Activated T-cell treated with anti-CD3 and anti-CD28 coated beads, Interleukin-2, amount 50 U/mL, for 24 hours (primary cell): ENCODE results near the gene CUZD1.

Experiments used
- DNase-seq: peaks from one replicate; pipeline ENCODE4 v3.0.0-alpha.2; 2020
- H3K27ac Mint-ChIP-seq: 2 replicates; pipeline ENCODE4 v1.8.0; 2020; ENCODE audit warnings: mild to moderate bottlenecking, mixed read lengths
- H3K27me3 Mint-ChIP-seq: 2 replicates; pipeline ENCODE4 v1.8.0; 2020; ENCODE audit warnings: mixed read lengths
- H3K36me3 Mint-ChIP-seq: 2 replicates; pipeline ENCODE4 v1.8.0; 2020; ENCODE audit warnings: low read depth, mixed read lengths
- H3K4me1 Mint-ChIP-seq: 2 replicates; pipeline ENCODE4 v1.8.0; 2020; ENCODE audit warnings: low read depth, mixed read lengths
- H3K4me3 Mint-ChIP-seq: 2 replicates; pipeline ENCODE4 v1.8.0; 2020; ENCODE audit warnings: mild to moderate bottlenecking, moderate library complexity, mixed read lengths
- H3K9me3 Mint-ChIP-seq: 2 replicates; pipeline ENCODE4 v1.8.0; 2020; ENCODE audit warnings: mixed read lengths

CUZD1 gene

DNA sequence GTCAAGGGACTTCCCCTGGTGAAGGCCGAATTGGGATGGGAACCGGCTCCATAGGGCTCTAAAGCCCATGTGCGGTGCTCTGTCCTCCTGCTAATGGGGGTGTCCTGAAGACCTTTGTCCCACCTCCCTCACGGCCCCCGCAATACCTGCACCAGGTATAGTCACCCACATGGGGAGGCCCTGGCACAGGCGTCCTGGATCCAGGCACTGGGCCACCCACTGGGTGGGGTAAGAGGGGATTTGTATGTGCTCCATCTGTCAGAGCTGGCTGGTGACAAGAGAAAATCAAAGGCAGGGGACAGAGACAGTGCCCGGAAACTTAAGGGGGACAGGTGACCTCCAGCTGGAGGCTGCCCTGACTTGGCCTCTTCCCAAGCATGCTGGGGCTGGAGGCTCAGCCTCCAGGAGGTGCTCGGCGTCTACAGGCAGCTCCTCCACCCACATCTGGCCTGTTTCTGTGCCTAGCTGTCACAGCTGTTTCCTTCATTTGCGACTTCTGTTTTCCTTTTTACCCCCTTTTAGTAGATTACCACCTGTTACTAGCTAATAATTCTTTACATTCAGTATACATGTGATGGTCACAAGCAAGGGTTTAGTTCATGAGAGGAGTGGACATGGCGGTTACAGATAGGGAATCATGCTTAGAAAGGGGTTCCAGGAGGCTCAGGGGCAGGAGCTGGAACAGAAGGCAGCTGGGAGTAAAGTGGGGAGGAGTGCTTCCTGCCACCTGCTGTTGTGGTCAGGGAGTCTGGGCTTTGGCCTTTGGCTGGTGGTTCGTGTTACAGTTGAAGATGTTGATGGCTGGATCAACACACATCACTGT, 2.3 kb upstream of the CUZD1 start:
- Mint-ChIP-seq H3K9me3 (peaks cover 2% of the 10 kb centered on the region), H3K27ac (no peak overlapping the region), H3K36me3 (peaks cover 88% of the 10 kb centered on the region), H3K4me3 (no peak overlapping the region), H3K27me3 (no peaks in the 10 kb centered on the region), H3K4me1 (peaks cover 12% of the 10 kb centered on the region)
- DNase-seq = no peak

DNA sequence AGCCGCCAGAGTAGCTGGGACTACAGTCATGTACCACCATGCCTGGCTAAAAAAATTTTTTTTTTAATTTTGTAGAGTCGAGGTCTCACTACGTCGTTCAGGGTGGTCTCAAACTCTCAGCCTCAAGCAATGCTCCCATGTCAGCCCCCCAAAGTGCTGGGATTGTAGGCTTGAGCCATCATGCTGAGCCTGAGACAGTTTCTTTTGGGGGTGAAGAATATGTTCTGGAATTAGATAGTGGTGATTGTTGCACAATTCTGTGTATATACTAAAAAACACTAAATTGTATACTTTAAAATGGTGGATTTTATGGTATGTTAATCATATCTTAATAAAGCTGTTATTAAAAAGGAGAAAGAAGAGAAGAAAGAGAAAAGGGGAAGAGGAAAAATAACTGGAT, 1.5 kb downstream of the CUZD1 start:
- no peak overlapping the region for H3K27ac Mint-ChIP-seq
- no peak overlapping the region for H3K4me3 Mint-ChIP-seq
- H3K27me3 Mint-ChIP-seq = no peaks in the 10 kb centered on the region
- peaks cover 81% of the 10 kb centered on the region for H3K36me3 Mint-ChIP-seq
- H3K4me1 Mint-ChIP-seq = no peaks in the 10 kb centered on the region
- no peak for DNase-seq
- H3K9me3 Mint-ChIP-seq = peaks cover 2% of the 10 kb centered on the region

DNA sequence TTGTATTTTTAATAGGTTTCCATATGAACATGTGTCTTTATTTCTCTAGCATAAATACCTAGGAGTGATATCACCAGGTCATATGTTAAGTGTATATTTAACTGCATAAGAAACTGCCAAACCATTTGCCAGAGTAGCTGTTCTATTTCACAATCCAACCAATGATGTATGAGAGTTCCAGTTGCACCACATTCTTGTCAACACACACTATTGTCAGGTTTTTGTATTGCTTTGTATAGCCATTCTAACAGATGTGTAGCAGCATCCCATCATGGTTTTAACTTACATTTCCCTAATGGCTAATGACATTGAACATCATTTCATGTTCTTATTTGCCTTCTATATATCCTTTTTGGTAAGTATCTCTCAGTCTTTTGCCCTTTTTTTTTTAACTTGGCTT, 4.1 kb downstream of the CUZD1 start:
- Mint-ChIP-seq H3K27me3 (no peaks in the 10 kb centered on the region), H3K4me3 (no peak overlapping the region), H3K36me3 (peaks cover 82% of the 10 kb centered on the region), H3K9me3 (peaks cover 2% of the 10 kb centered on the region), H3K27ac (no peak overlapping the region), H3K4me1 (no peaks in the 10 kb centered on the region)
- DNase-seq = no peak

DNA sequence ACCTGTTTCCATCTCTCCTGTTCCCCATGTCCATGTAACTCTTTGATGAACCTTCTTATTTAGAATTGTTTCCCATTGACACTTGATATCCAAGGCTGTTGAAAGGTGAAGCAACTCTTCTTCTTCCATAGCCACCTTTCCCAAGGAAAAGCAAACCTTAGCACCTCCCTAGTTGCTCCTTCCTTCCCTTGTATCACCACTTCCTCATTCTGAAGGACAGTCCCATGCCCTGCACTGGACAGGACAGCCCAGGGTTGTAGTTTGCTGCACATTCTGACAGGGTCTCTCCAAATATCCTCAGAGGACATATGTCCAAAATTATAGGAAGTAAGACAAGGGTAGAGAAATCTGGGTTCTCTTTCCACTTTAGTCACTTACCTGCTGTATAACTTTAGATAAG, 6.2 kb downstream of the CUZD1 start:
- Mint-ChIP-seq H3K27me3 (no peaks in the 10 kb centered on the region), H3K36me3 (peaks cover 83% of the 10 kb centered on the region), H3K4me1 (no peaks in the 10 kb centered on the region), H3K9me3 (no peaks in the 10 kb centered on the region), H3K27ac (no peak overlapping the region), H3K4me3 (no peak overlapping the region)
- DNase-seq = no peak

DNA sequence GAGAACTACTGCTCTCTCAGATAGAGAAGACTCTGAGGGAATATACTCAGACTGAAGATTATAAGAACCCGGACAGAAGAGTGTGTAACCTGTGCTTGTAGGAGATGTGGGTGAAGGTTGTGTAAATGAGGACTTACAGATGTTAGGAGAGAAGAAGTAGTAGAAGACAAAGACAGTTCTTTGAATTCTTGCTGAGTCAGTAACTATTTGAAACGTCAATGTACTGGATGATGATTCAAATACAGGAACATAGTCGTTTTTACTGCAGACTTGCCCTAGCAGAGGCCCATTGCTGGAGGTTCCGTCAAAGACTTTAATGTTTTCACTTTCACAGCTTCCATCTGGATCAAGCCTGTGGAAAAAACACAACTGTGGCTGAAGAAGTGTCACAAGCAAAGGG, 6.8 kb downstream of the CUZD1 start:
- no peaks in the 10 kb centered on the region for H3K9me3 Mint-ChIP-seq
- H3K36me3 Mint-ChIP-seq = peaks cover 82% of the 10 kb centered on the region
- no peaks in the 10 kb centered on the region for H3K27me3 Mint-ChIP-seq
- H3K4me3 Mint-ChIP-seq = no peak overlapping the region
- DNase-seq = no peak
- H3K27ac Mint-ChIP-seq = no peak overlapping the region
- no peaks in the 10 kb centered on the region for H3K4me1 Mint-ChIP-seq

DNA sequence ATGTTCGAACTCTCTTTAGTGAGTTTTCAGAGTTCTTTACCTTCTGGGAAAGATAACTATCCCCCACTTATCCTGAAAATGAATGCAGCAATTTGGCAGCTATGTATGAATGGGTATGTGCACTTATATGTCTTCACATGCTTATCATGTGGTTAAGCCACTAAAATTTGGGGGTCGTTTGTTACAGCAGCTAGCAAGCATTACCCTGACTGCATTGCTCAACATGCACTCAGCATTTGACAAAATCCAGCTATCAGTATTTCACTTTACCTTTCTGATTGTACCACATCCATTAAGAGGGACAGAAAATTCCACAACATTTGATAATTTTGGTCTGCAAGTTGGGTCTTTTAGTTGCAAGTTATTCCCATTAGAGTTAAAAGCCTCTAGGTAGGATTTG, 9.7 kb downstream of the CUZD1 start:
- Mint-ChIP-seq H3K27me3 (no peaks in the 10 kb centered on the region), H3K27ac (no peak overlapping the region), H3K9me3 (no peaks in the 10 kb centered on the region), H3K4me3 (no peak overlapping the region), H3K4me1 (no peaks in the 10 kb centered on the region), H3K36me3 (peaks cover 88% of the 10 kb centered on the region)
- DNase-seq = no peak

DNA sequence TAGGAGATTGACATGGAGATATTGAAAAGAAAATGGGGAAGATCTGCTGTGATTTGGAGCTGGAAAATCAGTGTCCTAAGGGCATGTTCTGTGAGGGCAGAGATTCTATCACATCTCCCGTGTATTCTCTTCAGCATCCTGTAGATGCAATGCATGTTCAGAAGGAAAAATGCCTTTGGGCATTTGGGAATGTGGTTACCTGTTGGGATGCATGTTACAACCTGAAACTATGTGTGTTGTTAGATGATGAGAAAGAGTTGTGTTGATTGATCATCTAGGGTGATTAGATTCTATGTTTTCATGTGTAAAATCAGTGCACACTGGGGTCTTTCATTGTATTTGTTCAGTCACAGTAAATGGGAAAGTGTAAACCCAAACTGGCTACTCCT, 14.7 kb downstream of the CUZD1 start:
- Mint-ChIP-seq H3K27ac (no peak overlapping the region), H3K4me1 (no peaks in the 10 kb centered on the region), H3K36me3 (peaks cover 50% of the 10 kb centered on the region), H3K9me3 (no peaks in the 10 kb centered on the region), H3K27me3 (no peaks in the 10 kb centered on the region), H3K4me3 (no peak overlapping the region)
- no peak for DNase-seq

DNA sequence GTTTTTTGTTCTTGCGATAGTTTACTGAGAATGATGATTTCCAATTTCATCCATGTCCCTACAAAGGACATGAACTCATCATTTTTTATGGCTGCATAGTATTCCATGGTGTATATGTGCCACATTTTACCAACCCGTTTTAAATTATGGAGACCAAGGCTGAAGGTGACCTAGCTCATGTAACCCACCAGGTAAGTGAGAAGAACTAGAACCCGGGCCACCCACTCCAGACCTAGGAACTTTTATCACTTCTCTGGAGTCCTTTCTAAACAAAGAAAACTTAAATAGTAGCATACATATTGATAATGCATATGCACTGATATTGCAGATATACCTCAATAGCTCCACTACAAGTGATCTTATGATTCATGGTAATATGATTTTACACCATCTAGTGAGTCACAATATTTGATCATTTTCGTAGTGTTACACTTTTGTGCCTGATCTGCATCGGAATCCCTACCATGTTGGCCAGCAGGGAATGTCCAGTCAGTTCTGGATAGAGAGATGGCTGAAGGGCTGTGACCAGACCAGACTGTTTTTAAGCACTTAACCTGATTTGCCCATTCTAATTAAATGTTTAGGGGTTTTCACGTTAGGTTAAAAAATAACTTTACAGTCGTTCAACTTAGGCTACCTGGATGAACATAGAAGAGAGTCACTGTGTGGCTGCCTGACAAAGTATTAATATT, 15.2 kb downstream of the CUZD1 start:
- H3K9me3 Mint-ChIP-seq = no peaks in the 10 kb centered on the region
- no peak overlapping the region for H3K4me3 Mint-ChIP-seq
- DNase-seq = no peak
- no peak overlapping the region for H3K27ac Mint-ChIP-seq
- no peaks in the 10 kb centered on the region for H3K4me1 Mint-ChIP-seq
- H3K36me3 Mint-ChIP-seq = peaks cover 46% of the 10 kb centered on the region
- H3K27me3 Mint-ChIP-seq = no peaks in the 10 kb centered on the region

DNA sequence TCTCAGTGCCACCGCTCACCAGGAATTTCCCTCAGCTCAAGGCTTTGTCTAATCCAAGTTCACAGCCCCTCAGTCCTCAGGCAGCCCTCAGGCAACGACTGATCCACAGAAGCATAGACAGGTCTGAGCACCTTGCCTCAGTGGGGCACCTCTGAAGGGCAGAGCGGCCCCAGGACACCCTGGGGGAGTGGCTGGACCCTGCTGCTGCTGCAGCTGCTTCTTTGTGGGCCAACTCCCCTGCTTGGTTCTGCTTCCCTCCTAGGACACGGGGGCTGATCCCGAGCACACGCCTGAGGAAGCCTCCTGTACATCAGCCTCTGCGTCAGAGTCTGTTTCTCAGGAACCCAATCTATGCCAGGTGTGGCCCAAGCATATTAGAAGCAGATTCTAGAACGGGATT, 16.2 kb downstream of the CUZD1 start:
- Mint-ChIP-seq H3K4me1 (no peaks in the 10 kb centered on the region), H3K4me3 (no peak overlapping the region), H3K27ac (no peak overlapping the region), H3K27me3 (peaks cover 4% of the 10 kb centered on the region), H3K9me3 (no peaks in the 10 kb centered on the region), H3K36me3 (peaks cover 36% of the 10 kb centered on the region)
- no peak for DNase-seq

DNA sequence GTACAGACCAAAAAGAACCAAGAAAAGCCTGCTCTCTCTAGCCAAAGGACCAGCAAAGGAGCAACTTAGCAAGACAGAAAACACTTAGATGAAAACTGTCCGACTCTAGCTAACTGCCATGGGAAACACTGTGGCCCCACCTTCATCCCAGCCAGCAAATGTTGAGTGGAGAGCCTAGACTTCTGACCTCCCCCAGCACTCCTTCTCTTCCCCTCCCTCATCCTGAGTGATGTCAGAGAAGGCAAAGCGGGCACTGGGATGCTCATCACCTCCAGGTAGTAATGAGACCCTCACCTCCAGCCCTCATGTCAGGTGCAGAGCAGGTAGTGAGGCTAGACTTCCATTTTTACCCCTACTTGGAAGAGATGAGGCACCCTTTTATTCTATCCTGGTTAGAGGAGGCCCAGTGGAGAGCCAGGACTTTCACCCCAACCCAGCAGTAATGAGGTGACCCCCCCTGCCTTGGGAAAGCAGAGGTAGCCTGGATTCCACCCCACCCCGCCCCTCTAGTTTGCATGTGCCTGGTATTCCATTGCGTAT, 16.9 kb downstream of the CUZD1 start:
- no peak overlapping the region for H3K27ac Mint-ChIP-seq
- peaks cover 31% of the 10 kb centered on the region for H3K36me3 Mint-ChIP-seq
- no peaks in the 10 kb centered on the region for H3K9me3 Mint-ChIP-seq
- no peaks in the 10 kb centered on the region for H3K4me1 Mint-ChIP-seq
- no peak overlapping the region for H3K4me3 Mint-ChIP-seq
- peaks cover 11% of the 10 kb centered on the region for H3K27me3 Mint-ChIP-seq
- no peak for DNase-seq

DNA sequence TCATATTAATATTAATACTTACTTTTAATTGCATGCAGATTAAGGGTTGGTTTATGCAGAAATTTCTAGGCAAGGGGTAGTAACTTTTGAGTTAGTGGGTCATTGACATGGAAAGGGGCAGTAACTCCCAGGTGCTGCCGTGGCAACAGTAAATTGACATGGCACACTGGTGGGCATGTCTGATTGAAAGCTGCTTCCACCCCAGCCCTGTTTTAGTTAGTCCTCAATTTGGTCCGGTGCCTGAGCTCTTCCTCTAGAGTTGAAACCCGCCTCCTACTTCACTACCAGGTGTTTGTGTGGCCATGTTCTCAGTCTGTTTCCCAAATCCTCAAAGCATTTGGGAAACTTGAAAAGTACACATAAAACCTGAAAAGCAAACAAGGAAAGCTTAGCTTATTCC, 18.4 kb downstream of the CUZD1 start:
- Mint-ChIP-seq H3K4me3 (no peak overlapping the region), H3K27me3 (peaks cover 23% of the 10 kb centered on the region), H3K4me1 (no peaks in the 10 kb centered on the region), H3K9me3 (no peaks in the 10 kb centered on the region), H3K27ac (no peak overlapping the region), H3K36me3 (peaks cover 19% of the 10 kb centered on the region)
- no peak for DNase-seq

DNA sequence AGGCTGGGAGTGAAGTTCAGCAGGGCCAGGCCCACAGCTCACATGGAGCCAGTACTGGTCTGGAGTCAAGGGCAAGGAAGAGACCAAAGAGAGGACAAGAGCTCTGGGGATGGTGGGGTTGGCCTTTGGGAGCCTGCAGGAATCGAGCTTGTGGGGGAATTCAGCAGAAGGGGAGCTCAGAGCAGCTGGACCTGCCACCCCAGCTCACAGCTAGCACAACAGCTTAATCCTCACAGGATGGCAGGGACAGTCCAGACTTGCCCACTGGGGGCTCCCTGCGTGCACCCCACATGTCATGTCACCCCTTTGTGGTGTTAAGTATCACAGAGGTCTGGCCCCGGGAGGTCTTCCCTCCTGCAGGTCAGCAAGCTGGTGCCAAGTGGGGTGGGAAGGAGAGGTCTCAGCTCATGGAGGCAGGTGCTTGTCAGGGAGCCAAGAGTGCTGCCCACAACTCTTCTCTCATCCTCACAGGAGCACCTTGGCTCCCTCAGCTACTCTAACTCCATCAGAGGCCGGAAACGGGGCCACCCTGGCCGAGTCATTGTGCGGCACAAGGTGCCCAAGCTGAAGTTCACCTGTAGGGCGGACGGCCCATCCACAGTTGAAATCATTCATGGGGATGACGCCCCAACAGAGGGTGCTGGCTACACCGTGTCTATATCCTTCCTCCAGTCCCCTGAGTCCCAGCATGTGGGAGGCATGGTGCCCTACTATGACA, 22.5 kb downstream of the CUZD1 start:
- peaks cover 60% of the 10 kb centered on the region for H3K27me3 Mint-ChIP-seq

DNA sequence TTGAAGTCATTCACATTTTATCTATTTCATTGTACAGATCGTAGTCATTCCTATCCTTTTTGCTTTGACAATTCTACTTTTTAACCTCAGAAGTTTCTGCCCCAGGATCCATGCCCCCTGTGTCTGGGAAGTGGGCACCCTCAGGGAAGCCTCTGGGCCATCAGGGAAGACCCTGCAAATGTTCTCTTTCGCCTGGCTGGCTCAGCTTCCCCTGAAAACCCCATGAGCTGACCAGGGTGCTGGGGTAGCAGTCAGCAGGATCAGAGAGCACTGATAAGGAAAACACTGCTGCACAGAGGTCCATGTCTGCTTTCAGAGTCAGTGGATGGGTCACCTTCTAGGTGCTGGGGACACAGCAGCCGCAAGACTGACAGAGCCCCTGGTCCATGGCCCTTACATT, 23.8 kb downstream of the CUZD1 start:
- no peak for DNase-seq
- H3K4me1 Mint-ChIP-seq = no peaks in the 10 kb centered on the region
- H3K9me3 Mint-ChIP-seq = no peaks in the 10 kb centered on the region
- H3K27me3 Mint-ChIP-seq = peaks cover 70% of the 10 kb centered on the region
- no peaks in the 10 kb centered on the region for H3K36me3 Mint-ChIP-seq
- no peak overlapping the region for H3K27ac Mint-ChIP-seq
- no peak overlapping the region for H3K4me3 Mint-ChIP-seq

More for the DNA sequence above, 22.5 kb downstream of the CUZD1 start:
- no peaks in the 10 kb centered on the region for H3K9me3 Mint-ChIP-seq
- H3K4me3 Mint-ChIP-seq = no peak overlapping the region
- no peaks in the 10 kb centered on the region for H3K36me3 Mint-ChIP-seq
- H3K27ac Mint-ChIP-seq = no peak overlapping the region
- no peaks in the 10 kb centered on the region for H3K4me1 Mint-ChIP-seq
- no peak for DNase-seq

DNA sequence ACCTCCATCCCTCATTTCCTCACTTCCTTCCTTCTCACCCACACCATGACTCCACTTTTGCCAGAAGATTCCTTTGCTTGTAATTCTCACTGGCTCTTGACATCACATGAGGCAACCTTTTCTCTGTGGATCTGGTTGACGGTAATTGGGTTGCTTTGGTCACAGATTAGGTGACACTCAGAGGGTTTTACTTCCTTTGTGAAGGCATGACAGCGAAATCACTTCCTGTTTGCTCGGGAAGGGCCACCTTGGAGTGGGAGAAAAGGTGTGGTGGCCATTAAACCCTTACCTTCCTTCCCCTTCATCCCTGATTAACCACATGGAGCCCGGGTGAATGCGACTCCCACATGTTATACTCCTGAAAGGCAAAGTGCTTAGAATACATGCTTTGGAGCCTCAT, 30.2 kb downstream of the CUZD1 start:
- Mint-ChIP-seq H3K27ac (no peak overlapping the region), H3K9me3 (no peaks in the 10 kb centered on the region), H3K4me1 (no peaks in the 10 kb centered on the region), H3K27me3 (peaks cover 64% of the 10 kb centered on the region), H3K36me3 (no peaks in the 10 kb centered on the region), H3K4me3 (no peak overlapping the region)
- no peak for DNase-seq

DNA sequence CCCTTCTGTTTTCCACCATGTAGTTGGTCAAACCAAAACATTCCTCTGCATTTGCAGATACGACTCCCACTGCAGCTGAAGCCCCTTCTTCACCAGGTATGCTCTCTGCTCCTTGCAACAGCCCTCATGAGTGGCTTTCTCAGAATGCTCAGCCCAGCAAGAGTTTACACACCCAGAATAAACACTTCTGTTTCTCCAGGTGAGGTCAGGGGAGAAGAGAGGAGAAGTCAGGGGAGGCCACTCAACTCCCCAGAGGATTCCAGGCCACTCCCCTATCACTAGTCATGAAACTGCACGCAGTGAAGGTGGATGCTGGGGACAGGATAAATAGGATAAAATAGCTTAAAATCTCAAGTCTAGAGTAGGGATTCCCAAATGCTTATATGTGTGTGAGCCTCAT, 31.2 kb downstream of the CUZD1 start:
- no peaks in the 10 kb centered on the region for H3K9me3 Mint-ChIP-seq
- no peaks in the 10 kb centered on the region for H3K4me1 Mint-ChIP-seq
- H3K36me3 Mint-ChIP-seq = no peaks in the 10 kb centered on the region
- H3K4me3 Mint-ChIP-seq = no peak overlapping the region
- peaks cover 54% of the 10 kb centered on the region for H3K27me3 Mint-ChIP-seq
- DNase-seq = no peak
- no peak overlapping the region for H3K27ac Mint-ChIP-seq
